Cerebellar cortex (tissue), 1 donor: ENCODE results near the gene NXT1.

Experiments used
- DNase-seq: peaks from one replicate; pipeline ENCODE4 v3.0.0-alpha.2; 2015; ENCODE audit warnings: low spot score

Gene NXT1

DNA sequence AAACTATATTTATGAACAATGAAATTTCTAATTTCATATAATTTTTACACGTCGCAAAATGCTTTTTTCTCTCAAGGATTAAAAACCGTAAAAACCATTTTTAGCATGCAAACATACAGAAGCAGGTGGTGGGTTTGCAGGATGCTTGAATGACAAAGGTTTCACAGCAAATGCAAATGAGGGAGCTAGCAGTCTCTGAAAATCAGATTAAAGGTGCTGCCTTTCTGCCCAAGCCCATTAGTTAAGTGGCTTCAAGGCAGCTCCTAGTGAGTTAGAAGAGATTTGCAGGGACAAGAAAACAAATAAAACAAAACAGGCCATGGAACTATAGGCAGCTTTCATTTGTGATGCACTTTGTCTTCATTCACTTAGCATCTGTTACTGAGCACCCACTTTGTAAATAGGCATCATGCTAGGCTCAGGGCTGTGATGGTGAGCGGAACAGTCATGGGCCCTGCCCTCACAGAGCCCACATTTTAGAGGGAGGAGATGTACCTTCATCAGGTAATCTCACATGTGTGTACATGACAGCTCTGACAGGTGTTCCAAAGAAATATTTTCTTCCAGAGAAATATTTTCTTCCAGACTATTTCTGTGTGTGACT is 41.2 kb downstream of the NXT1 start:
- no peak for DNase-seq

DNA sequence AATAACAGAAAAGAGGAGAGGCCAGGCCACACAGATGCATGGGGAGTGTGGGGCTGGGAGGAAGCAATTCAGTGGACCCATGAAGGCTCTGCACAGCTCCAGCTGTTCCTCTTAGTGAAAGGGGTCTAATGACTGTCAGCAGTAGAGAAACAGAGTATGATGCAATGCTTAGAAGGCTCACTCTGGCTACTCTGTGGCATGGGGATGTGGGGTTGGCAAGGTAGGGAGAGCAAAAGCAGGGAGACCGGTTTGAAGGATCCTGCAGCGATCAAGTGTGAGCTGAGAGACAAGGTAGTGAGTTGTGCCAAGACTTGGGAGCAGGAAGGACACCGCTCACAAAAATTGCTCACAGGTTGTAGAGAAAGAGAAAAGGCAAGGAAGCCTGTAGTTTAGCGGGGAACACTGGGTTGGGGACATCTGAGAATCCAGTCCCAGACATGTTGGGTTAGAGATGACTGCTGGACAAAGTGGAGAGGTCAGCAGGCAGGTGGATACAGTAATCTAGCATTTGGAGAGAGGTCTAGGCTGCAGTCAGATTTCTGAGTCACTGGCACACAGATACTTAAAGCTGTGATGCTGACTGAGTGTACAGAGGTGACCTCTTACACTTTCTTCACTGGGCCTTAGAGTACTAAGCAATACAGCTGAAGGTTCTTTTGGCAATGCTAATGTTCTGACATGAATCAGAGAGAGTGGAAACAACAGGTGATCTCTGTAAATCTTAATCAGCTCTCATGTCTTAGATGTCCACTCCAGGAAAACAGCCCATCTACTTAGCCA is 43.6 kb downstream of the NXT1 start:
- DNase-seq = no peak

DNA sequence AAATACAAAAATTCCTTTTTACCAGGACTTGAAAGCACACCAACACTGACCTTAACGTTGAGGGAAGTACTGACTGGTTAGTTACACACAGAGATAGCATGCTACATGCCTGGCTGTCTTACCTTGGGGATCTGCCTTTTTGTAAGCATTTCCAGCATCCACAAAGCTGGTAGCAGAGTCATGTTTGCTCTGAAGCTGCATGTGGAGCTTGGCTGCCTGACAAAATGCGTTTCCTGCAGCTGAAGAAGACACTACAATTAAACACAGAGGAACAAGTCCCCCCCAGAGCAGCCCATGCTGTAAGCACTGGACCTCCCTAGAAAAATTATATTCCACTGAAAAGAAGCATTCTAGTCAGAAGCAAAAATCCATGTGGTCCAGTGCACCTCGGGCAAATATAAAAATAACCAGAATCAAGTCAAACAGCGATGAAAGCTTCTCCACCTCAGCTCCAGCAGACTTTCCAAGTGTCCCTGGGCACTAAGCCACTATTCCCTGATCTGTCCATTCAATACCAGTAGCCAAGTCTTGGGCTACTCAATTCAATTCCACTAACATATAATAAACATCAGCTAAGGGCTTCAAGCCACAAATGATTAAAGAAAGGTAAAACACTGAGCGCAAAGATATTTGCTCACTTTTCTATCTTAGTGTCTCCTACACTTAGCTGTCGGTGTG is 46.5 kb downstream of the NXT1 start:
- peak; percentile 74 for DNase-seq

DNA sequence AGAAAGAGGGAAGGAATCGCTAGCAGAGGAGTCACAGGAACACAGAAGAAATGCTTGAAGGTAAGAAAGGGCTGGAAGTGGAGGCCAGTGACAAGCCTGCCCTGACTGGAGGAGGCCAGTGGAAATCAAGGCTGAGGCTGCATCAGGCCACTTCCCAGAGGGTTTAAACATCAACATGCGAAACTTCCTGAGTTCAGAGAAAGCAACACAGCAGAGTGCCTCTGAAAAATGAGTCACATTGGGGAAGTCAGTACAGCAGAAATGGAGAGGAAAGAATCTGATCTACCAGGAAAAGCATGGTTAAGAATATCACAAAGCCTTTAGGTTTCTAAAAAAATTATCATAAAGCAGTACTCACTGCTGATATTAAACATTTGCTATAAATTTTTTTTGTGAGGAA is 47.4 kb downstream of the NXT1 start:
- no peak for DNase-seq

DNA sequence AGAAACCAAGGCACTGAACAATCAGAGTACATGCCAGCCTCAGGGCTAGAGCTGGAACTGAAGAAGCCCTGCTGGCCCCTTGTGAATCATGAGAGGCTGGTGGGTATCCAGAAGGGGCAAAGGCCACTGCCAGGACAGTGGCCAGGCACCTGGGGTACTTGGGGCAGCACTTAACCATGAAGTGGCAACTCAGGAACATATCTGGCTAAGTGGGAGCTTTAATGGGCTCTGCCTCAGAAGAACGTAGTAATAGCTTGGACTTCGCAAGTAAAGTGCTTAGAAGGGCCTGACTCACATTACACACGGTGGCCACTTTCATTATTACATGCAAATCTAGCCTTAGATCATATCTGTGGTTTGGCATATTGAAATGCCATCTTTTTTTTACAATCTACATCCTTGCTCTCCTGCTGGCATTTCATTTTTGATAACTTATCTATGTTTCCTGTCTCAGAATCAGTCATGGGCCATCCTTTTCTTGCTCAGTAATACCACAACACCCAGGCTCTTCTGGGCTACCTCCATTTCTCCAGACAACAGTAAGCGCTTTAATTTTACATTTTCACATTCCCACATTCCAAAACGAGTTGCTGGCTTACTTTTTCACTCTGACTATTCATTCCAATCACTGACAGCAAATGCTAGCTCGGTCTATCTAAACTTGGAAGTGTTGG is 49.1 kb downstream of the NXT1 start:
- DNase-seq = no peak

DNA sequence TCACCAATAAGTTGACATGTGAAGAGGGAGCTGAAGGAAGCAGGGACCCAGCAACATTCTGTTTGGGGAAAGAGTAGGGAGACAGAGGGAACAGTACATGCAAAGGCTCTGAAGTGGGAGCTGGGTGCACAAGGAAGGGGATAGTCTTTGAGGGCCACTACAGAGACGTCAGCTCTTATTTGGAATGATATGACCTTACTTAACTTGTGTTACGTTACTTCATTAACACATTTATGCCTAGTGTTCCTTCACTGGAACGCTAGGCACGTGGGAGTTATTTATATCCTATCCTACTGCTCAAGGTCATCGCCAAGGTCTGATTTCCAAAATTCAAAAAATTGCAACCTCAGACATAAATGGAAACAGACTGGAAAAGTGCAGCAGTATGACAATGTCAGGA is 50.5 kb downstream of the NXT1 start:
- DNase-seq = no peak

DNA sequence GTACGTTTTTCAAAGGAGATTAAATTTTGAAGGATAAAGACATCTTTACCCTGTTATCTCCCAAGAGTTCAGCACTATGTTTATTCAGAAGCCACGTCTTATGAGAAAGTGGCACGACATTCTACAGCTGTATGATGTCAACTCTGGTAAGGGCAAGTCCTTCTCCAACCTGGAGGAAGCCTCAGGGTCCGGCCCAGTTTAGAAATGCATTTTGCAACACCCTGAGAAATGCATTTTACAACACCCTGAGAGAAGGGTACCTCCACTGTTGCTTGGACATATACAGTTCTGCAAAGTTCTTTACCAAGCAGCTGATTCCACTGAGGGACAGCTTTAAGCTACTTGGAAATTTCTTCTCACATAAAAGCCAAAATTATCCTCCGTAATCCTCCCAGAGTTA is 53.2 kb downstream of the NXT1 start:
- no peak for DNase-seq

DNA sequence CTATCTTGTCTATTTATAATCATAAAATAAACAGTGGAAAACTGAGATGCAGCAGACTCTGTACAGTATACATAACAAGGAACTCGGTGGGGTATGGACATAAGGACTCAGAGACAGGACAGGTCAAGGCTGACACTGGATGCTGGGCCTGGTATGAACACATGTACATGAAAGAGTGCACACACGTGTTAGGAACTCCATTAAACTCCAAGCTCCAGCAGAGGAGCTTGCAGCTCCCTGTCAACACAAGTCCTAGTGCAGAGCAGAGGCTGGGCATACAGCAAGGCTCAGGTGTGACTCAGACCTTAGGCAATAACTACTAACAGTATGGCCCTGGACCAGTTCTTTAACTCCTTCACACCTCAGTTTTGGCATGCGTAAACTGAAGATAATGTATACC is 53.6 kb downstream of the NXT1 start:
- no peak for DNase-seq
